Caco-2 (cell line): ENCODE measurements around the gene SOWAHB. TPM values are rescaled to one million over a fixed set of nuclear protein-coding genes. Genes with fewer than 3 reads are reported as not detected.

Experiments used
- BruUV-seq: library from RNA; stranded (reverse); fragments of 400-500 nt; replicated peaks from 2 replicates; lab custom pipeline; 2021; lab: Mats Ljungman, UMichigan
- CTCF ChIA-PET: fragments of 300-600 bp; sonication (Branson Sonifier 250); formaldehyde crosslinking; loops from one replicate; lab custom pipeline; 2022; ENCODE audit warnings: antibody characterized with exemption; lab: Charles Lee
- POLR2A ChIA-PET: fragments of 300-600 bp; sonication (Branson Sonifier 250); formaldehyde crosslinking; loops from one replicate; lab custom pipeline; 2022; ENCODE audit warnings: antibody characterized with exemption; lab: Charles Lee
- DNase-seq, 2 experiments: peaks; one replicate each; pipeline versions ENCODE4 v3.0.0 to v3.0.0-alpha.2; 2020 to 2022
- H3K27me3 ChIP-seq: replicated peaks from 2 replicates; pipeline ENCODE4 v1.6.0; 2011; ENCODE audit warnings: low read length; ENCODE audit not compliant: control insufficient read depth, insufficient read depth
- H3K36me3 ChIP-seq: 2 replicates; pipeline ENCODE4 v1.5.1; 2011; ENCODE audit warnings: low read length; ENCODE audit not compliant: control insufficient read depth, insufficient read depth
- H3K4me1 ChIP-seq: fragments of 250-450 bp; sonication (Bioruptor Pico); 2 replicates; pipeline ENCODE4 v1.5.1; 2020; ENCODE audit warnings: mild to moderate bottlenecking
- H3K4me3 ChIP-seq: 2 replicates; pipeline ENCODE4 v1.5.1; 2011; ENCODE audit warnings: low read depth, mild to moderate bottlenecking, control low read depth, low read length
- H3K9me3 ChIP-seq: fragments of 250-450 bp; sonication (Bioruptor Pico); 2 replicates; pipeline ENCODE4 v1.5.1; 2020; ENCODE audit warnings: mild to moderate bottlenecking, moderate library complexity
- H3K27ac Mint-ChIP-seq: one replicate; pipeline ENCODE4 v1.8.0; 2022; ENCODE audit warnings: mixed read lengths; ENCODE audit not compliant: unreplicated experiment
- H3K27me3 Mint-ChIP-seq: one replicate; pipeline ENCODE4 v1.8.0; 2022; ENCODE audit warnings: mixed read lengths; ENCODE audit not compliant: insufficient read depth, unreplicated experiment
- H3K36me3 Mint-ChIP-seq: one replicate; pipeline ENCODE4 v1.8.0; 2022; ENCODE audit warnings: mild to moderate bottlenecking, mixed read lengths; ENCODE audit not compliant: insufficient read depth, unreplicated experiment
- H3K4me1 Mint-ChIP-seq: one replicate; pipeline ENCODE4 v1.8.0; 2022; ENCODE audit warnings: low read depth, mixed read lengths; ENCODE audit not compliant: unreplicated experiment
- H3K4me3 Mint-ChIP-seq: one replicate; pipeline ENCODE4 v1.8.0; 2022; ENCODE audit warnings: mild to moderate bottlenecking, moderate library complexity, mixed read lengths; ENCODE audit not compliant: unreplicated experiment
- H3K9me3 Mint-ChIP-seq: one replicate; pipeline ENCODE4 v1.8.0; 2022; ENCODE audit warnings: mixed read lengths; ENCODE audit not compliant: unreplicated experiment
- CTCF ChIP-seq, 2 experiments: fragments of 200-600 bp in 1 of 2; IDR thresholded peaks; 1 replicate in 1 of 2; 2 replicates in 1 of 2; pipeline versions ENCODE4 v1.5.1 to v1.8.0; 2011 to 2022; ENCODE audit warnings: antibody characterized with exemption in 1 of 2, control low read depth in 1 of 2, inconsistent platforms in 1 of 2, low read depth in 1 of 2, low read length in 1 of 2, mild to moderate bottlenecking in 1 of 2, moderate library complexity in 1 of 2; ENCODE audit not compliant: insufficient read depth in 1 of 2, severe bottlenecking in 1 of 2, unreplicated experiment in 1 of 2
- intact Hi-C: fragments of 100-400 bp; cut with micrococcal nuclease; formaldehyde crosslinking; loops from one replicate; pipeline ENCODE4 v1.10.0; 2022; ENCODE audit not compliant: unreplicated experiment
- total RNA-seq: library from RNA; stranded (reverse); gene quantifications from 2 replicates; pipeline ENCODE4 v1.2.3, GENCODE V29; 2022

Gene SOWAHB
- total RNA-seq, 1 experiment from 2014 or later = 6.3 TPM

- POLR2A ChIA-PET = no interaction called here
- intact Hi-C loops = no loop called here
Measured at GRCh38 chr4:76905521-76905920, 7.6 kb upstream of the SOWAHB start.

GRCh38 chr4:76904646-76905190 is 6.8 kb upstream of the SOWAHB start:
- Mint-ChIP-seq H3K27me3 (no peaks in the 10 kb centered on the region), H3K4me3 (no peak overlapping the region), H3K9me3 (peaks cover 10% of the 10 kb centered on the region), H3K36me3 (no peaks in the 10 kb centered on the region), H3K4me1 (no peaks in the 10 kb centered on the region), H3K27ac (no peak overlapping the region)
- H3K9me3 ChIP-seq = no peaks in the 10 kb centered on the region; the same call in 1 of the 2 replicates
- no peak for TF ChIP-seq CTCF (IDR thresholded peaks at IDR 0.05; ENCODE audit: insufficient read depth in 1 of 2, low read depth in 1 of 2, low read length in 1 of 2, severe bottlenecking in 1 of 2, unreplicated experiment in 1 of 2)
- H3K4me1 ChIP-seq = peaks cover 27% of the 10 kb centered on the region
- no peak for DNase-seq
- ChIA-PET POLR2A (no interaction called here), CTCF (no interaction called here)
- no peak overlapping the region for H3K4me3 ChIP-seq
- BruUV-seq = no TSS peak
- intact Hi-C loops = no loop called here
- no peaks in the 10 kb centered on the region; the same call in 1 of the 2 replicates for H3K36me3 ChIP-seq
- no peaks in the 10 kb centered on the region for H3K27me3 ChIP-seq

More at GRCh38 chr4:76905521-76905920, 7.6 kb upstream of the SOWAHB start:
- Mint-ChIP-seq H3K9me3 (peaks cover 10% of the 10 kb centered on the region), H3K36me3 (no peaks in the 10 kb centered on the region), H3K27me3 (no peaks in the 10 kb centered on the region), H3K4me1 (no peaks in the 10 kb centered on the region), H3K27ac (no peak overlapping the region), H3K4me3 (no peak overlapping the region)
- BruUV-seq = no TSS peak
- Histone ChIP-seq H3K27me3 (no peaks in the 10 kb centered on the region), H3K4me3 (no peak overlapping the region), H3K36me3 (no peaks in the 10 kb centered on the region; the same call in 1 of the 2 replicates), H3K9me3 (no peaks in the 10 kb centered on the region; the same call in 1 of the 2 replicates), H3K4me1 (peaks cover 21% of the 10 kb centered on the region)
- DNase-seq = no peak
- CTCF ChIA-PET = no interaction called here
- no peak for TF ChIP-seq CTCF (IDR thresholded peaks at IDR 0.05; ENCODE audit: insufficient read depth in 1 of 2, low read depth in 1 of 2, low read length in 1 of 2, severe bottlenecking in 1 of 2, unreplicated experiment in 1 of 2)

DNA sequence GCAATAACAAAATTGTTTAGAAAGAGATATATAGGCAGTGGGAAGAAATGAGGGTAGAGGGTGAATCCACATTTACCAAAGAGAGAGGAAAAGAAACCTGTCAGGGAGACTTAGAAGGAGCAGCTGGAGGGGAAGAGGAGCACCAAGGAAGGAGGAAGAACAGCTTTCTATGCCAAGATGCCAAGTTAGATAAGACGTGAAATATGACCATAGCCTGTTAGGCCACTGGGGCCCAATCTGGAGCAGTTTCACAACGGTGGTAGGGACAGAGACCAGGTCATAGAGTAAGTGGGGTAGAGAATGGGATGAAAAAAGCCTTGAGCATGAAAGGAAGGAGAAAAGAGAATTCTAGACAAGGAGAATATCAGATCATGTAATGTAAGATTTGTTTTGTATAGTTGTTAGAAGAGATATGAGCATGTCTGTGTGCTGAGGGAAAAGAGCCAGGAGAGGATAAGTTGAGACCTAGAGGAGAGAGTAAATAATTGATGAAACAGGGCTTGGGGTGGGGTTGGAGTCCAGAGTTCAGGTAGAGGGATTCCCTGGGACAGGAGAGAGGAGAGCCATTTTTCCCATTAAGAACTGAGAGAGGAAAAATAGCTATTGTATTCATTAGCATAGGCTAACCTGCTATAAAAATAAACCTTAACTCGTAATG is 4.4 kb upstream of the SOWAHB start:
- CTCF ChIA-PET = no interaction called here
- peak in 1 of 2 experiments; percentile 28 for DNase-seq
- Histone ChIP-seq H3K4me3 (no peak overlapping the region), H3K36me3 (no peaks in the 10 kb centered on the region; the same call in 1 of the 2 replicates), H3K27me3 (no peaks in the 10 kb centered on the region), H3K9me3 (no peaks in the 10 kb centered on the region; the same call in 1 of the 2 replicates), H3K4me1 (peaks cover 33% of the 10 kb centered on the region)
- H3K36me3 Mint-ChIP-seq = peaks cover 5% of the 10 kb centered on the region
- no peak for TF ChIP-seq CTCF (IDR thresholded peaks at IDR 0.05; ENCODE audit: insufficient read depth in 1 of 2, low read depth in 1 of 2, low read length in 1 of 2, severe bottlenecking in 1 of 2, unreplicated experiment in 1 of 2)
- BruUV-seq = no TSS peak
- intact Hi-C loops = no loop called here
- H3K27me3 Mint-ChIP-seq = no peaks in the 10 kb centered on the region
- no peak overlapping the region for H3K27ac Mint-ChIP-seq
- H3K4me3 Mint-ChIP-seq = no peak overlapping the region
- POLR2A ChIA-PET = interaction anchor here (0.7 to 1.0 kb wide), 2 partner anchors 15 to 17 kb away, joined by 3 read pairs; no protein-coding TSS in a partner anchor
- H3K4me1 Mint-ChIP-seq = peaks cover 8% of the 10 kb centered on the region
- H3K9me3 Mint-ChIP-seq = peaks cover 10% of the 10 kb centered on the region
